SHP77 treated with DMSO at 0.1 percent for 48 hours (cell line): ENCODE results near the gene STPG4.
"Not testable (repeated sequence)": the region's sequence is repeated elsewhere in the genome, so short reads cannot be mapped to it uniquely, and the experiment has no call there.

Experiments used
- DNase-seq: peaks from one replicate; lab custom pipeline; 2025; lab: John Stamatoyannopoulos, UW

STPG4 gene

GRCh38 chr2:47155091-47155876 lies at the start of gene STPG4:
Gene STPG4, minus strand, starts transcription at chr2:47155308. Its CDS starts 57 bp downstream, at chr2:47155251.
- DNase-seq: no peak

- DNase-seq: no peak
Observed at GRCh38 chr2:47204691-47205090, 49.6 kb upstream of the STPG4 start.

- DNase-seq: no peak
Observed at GRCh38 chr2:47203995-47204394, 48.9 kb upstream of the STPG4 start.

- DNase-seq: no peak
Observed at GRCh38 chr2:47201224-47201623, 46.1 kb upstream of the STPG4 start.

GRCh38 chr2:47198985-47199451 lies 43.9 kb upstream of the STPG4 start:
- DNase-seq: no peak

- DNase-seq: no peak
Observed at GRCh38 chr2:47196499-47196898, 41.4 kb upstream of the STPG4 start.

- no peak for DNase-seq
Observed at GRCh38 chr2:47196046-47196445, 40.9 kb upstream of the STPG4 start.

- DNase-seq: no peak
Observed at GRCh38 chr2:47195148-47195547, 40.0 kb upstream of the STPG4 start.

GRCh38 chr2:47194410-47194809 lies 39.3 kb upstream of the STPG4 start:
- DNase-seq: no peak

- no peak for DNase-seq
Observed at GRCh38 chr2:47193607-47194006, 38.5 kb upstream of the STPG4 start.

GRCh38 chr2:47190188-47190881 lies 35.2 kb upstream of the STPG4 start:
- peak; percentile 38 for DNase-seq

- no peak for DNase-seq
Observed at GRCh38 chr2:47189635-47190034, 34.5 kb upstream of the STPG4 start.

- DNase-seq: no peak
Observed at GRCh38 chr2:47187069-47187468, 32.0 kb upstream of the STPG4 start.

GRCh38 chr2:47186351-47186750 lies 31.2 kb upstream of the STPG4 start:
- no peak for DNase-seq

- not testable (repeated sequence) for DNase-seq
Observed at GRCh38 chr2:47185098-47185497, 30.0 kb upstream of the STPG4 start.

GRCh38 chr2:47181176-47181575 lies 26.1 kb upstream of the STPG4 start:
- no peak for DNase-seq

- DNase-seq: no peak
Observed at GRCh38 chr2:47180531-47180930, 25.4 kb upstream of the STPG4 start.

GRCh38 chr2:47179388-47179787 lies 24.3 kb upstream of the STPG4 start:
- no peak for DNase-seq

- no peak for DNase-seq
Observed at GRCh38 chr2:47178341-47178740, 23.2 kb upstream of the STPG4 start.

GRCh38 chr2:47177043-47177565 lies 22.0 kb upstream of the STPG4 start:
- no peak for DNase-seq

- no peak for DNase-seq
Observed at GRCh38 chr2:47174733-47175361, 19.7 kb upstream of the STPG4 start.

GRCh38 chr2:47173986-47174732 lies 19.1 kb upstream of the STPG4 start:
- DNase-seq: no peak
